Stimulated activated naive CD4-positive, alpha-beta T cell treated with Interleukin-2 at 50 U/mL for 16 hours (primary cell): Measurements from ENCODE around the gene LRP8.

Experiments used
- DNase-seq: peaks from one replicate; lab custom pipeline; 2025; lab: John Stamatoyannopoulos, UW

LRP8 gene

DNA sequence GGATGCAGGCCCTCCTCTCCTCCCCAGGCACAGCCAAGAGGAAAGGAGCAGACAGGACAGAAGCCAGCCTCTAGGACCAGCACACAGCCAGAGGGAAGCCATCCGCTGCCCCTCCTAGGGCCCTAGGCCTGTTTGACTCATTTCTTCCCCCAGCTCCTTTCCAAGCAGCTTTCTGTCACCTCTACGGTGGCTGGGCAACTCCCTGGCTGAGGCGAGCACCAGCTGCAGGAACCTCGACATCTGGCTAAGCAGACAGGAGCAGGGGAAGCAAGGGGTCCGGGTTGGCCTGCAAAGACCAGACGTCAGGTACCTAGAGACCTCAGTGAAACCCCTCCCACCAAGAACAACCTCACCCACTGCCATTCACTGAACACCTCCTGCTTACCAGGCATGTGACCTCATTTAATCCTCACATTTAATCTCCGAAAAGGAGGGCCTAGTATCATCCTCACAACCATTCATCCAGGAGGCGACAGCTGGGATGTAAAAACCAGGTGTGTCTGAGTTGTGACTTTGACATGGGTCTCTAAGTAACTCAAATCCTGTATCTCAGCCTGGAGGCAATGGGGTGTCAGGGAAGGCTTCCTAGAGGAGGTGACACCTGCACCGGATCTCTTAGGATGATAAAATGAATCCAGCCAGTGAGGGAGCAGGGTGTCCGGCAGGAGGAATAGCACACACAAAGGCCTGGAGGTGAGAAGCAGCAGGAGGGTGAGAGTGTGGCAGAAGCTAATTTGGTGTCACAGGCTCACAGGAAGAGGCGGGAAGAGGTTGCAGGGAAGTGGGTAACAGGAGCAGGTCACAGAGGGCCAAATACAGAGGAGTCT lies 5.9 kb downstream of the LRP8 start:
- no peak for DNase-seq

DNA sequence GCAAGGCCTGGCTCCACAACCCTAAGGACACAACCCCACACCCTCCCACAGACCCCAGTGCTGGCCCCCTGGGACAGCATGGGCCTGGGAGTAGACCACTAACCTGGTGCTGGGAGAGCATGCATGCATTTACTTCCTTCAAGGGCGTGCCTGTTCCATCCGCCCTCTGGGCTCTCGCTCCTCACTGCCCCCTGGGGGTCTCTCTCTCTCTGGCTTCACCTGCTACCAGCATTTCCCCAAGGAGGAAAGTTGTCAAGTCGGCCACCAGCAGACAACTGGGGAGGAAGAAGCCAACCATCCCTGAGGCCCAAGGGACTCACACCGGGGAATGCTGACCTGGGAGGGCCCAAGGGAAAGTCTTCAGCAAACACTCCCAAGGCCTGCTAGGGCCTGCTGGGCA lies 6.5 kb downstream of the LRP8 start:
- DNase-seq: no peak

DNA sequence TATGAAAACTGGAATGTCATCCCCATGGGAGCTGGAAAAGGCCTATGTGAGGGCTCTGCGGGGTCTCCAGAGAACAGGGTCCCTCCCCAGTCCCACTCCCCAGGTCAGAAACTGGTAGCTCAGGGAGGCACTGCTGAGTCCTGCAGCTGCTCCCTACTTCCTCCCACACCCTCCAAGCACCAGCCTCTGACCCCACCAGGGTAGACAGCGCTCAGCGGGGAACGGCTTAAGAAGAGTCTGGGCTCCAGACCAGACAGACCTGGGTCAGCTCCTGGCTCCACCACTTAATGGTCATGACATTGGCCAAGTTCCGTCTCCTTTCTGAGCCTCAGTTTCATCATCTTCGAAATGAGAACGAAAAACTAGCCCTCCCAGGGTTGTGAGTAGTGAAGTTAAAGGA lies 7.2 kb downstream of the LRP8 start:
- no peak for DNase-seq

DNA sequence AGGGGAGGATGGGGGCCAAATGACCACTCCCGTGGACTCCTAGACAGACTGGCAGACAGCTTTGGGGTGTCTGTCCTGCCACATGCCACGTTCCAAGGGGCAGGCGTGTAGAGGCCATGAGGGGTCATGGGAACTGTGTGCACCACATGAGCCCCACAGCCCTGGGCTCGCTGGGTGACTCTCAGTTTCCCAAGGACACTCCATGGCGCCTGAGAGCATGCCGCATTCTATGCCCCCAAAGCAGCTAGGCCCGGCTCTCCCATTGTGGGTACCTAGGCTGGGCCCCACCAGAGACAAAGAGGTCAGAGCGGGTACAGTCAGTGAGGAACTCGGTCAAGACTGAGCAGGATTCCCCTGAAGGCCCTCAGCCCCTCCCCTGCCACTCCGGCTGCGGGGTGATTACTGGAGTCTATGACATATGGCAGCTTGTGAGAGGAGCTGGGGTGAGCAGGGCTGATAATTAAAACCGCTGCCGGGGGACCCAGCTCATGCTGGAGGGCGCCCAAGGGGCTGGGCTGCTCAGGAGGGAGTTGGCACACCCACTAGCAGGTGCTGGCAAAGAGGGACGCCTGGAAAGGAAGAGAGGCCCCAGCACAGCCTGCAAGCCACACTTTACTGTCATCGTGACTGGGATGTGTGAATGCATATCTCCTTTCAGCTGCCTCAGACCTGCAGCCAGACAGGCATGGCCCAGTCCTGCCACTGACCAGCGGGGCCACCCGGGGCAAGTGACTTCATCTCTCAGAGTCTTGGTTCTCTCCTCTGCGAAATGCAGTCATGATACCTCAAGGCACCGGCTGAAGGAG lies 8.4 kb downstream of the LRP8 start:
- no peak for DNase-seq

DNA sequence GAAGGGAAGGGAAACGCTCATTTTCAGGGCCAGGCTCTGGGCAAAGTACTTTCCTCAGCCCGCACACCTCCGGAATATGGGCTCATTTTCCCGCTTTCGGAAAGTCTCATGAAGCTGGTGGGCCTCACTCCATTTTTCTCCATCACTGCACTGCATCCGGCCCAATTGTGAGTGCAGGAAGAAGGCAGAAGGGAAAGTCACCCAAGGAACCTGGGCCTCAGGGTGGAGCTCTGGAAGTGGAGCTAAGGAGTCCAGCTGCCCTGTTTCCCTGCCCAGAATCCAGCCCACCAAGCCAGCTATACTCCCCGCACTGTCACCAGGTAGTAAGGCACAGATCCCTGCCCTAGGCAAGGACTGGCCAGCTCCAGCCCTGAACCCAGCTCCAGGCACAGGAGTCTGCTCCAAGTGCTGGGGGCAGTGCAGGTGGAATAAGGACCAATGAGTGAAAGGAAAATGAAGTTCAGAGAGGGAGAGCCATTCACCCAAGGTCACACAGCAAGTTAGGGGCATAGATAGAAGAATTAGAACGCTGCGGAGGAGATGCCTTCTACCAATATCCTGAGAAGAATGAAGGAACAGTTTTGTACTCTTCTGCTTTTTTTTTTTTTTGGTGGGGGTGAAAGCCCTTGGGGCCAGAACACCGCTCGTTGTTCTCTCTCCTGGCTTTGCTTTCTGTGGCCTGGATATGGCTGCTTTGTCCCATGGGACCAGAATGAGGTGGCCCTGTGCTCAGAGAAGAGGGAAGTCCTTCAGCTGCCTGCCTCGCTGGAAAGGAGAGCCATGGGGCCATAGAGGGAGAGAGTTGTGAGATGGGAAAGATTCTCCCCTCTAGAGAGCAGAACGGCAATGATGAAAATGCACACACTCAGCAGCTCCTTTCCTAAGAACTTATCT lies 10.0 kb downstream of the LRP8 start:
- DNase-seq: no peak

DNA sequence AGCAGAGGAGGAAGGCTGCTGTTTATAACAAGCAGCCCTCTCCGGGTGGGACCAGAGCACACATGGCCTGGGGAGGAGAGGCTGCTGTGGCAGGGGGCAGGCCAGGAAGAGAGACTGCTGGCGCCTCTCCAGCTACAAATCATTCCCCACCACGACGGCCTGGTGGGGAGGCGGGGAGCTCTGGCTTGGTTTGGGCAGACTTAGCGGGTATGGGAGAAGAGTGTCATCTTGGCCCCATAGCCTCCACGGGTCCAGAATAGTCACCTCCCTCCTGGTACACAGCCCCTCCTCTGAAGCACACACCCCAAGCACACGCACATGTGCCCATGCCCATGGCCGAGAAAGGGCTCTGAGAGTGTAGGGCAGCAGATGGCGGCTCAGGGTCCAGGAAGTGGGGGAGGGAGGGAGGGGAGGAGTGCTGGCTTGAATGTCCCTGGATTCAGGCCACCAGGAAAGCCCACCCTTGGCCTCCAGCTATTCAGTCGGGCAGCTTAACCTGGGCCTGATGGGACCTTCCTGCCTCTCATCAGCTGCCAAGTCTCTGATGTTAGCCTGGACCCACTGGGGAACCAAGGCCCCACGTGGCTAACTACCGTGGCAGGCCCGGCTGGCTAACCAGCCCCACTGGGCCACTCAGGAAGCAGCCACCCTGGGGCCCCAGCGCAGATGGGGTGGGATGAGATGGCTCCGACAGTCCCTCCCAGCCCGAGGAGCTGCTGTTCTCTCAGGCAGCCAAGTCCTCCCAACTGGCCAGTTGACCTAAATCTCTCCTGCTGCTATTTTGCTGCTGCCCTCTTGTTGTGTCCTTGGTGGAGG lies 10.9 kb downstream of the LRP8 start:
- DNase-seq: no peak

DNA sequence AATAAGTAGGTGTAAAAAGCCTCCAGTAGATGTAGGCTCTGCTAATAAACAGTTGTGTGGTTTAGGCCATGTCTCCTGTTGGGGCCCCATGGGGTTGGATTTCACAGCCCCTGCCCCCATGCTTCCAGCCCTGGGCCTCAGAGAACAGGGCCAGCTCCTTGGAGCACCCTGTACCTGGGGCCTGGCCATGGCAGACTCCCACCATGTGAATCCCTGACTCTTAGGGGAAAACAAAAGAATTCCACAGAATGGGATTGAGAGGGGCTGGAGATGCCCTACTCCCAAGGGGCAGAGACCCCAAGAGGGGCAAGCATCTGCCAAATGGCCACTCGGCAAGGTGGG lies 11.5 kb downstream of the LRP8 start:
- DNase-seq: no peak

DNA sequence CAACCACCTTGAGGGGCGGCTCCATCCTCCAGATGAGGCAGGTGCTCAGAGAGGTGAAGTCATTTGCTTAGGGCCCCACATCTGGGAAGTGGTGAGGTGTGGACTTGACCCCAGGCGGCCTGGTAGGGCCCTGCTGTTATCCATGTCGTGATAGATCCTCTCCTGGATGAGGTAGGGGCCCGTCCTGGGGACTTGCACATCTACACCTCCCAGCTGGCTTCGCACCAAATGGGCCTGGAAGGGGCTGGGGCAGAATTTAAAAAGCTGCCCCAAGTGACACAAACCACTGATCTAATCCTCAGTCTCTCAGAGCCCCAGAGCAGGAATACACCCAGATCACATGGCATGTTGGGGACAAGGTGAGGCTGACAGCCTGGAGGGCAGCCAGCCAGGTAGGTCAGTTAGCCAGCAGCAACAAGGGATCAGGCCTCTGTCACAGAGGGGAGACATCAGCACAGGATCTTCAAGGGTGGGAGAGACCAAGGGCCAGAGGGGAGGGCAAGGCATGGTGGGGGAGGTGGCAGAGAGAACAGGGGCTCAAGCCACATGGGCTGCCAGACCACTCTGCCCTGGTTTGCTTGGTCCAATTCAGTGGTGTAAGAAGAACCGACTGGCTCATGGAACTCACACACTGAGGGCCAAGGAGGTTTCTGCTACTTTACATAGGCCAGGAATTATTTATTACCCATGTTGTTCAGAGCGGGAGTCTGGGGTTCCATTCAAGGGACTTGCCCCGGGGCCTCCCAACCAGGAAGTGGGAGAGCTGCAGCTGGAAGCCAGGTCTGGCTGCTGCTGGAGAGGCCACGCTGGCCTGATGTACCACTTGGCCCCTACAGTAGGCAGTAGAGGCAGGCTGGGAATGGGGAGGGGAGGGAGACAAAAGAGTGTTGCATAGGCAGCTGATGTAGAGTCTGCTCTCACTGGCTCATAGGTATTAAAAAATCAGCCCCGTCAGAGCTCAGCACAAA lies 12.1 kb downstream of the LRP8 start:
- no peak for DNase-seq

DNA sequence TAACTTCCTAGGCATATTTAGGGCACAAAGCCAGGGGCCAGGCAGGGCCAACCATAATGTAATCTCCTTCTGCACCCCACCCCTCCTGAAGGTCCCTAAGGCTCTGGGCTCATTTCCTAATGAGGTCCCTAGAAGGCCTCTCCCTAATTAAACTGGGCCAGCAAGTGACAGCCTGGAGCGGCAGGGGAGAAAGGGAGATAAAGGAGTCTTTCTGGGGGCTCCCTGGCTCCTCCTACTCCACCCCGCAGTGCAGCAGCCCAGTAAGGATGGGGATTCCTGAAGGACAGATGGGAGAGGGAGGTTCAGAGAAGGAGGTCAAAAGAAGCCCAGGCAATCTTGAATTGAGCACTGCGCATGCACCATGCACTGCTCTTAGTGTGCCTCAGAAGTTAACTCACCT lies 12.8 kb downstream of the LRP8 start:
- DNase-seq: no peak

DNA sequence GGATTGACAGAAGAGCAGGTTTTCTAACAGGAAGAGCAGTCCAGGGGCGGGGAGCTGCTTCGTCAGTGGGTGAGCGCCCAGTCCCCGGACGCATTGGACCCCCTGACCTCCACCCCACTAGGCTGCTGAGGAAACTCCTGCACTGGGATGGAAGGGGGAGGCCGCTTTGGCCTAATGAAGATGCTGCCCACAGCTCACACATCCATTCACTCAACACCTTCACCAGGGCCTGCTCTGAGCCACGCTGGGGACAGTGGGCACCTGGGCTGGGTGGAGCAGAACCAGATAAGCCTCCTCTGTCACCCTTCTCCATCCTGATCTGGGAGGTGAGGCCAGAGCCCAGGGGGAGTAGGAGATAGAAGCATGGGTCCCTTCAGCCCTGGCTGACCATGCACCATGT lies 13.3 kb downstream of the LRP8 start:
- no peak for DNase-seq

DNA sequence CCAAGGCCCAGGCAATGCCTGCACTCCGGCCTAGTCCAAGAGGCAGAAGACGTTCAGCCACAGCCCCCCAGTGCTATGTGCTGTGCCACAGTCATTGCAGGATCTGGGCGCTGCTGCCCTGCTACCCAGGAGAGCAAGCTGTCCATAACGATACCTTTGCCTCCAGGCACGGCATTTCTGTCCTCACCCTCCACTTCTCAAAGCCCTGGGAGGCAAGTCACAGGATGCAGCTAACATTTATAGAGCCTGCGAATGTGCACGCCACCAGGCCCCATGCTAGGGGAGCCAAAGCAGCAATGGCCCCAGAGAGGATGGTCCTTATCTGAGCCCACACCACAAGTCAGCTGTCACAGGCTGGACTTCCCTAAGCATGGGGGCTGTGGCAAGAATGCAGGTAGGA lies 13.8 kb downstream of the LRP8 start:
- no peak for DNase-seq

DNA sequence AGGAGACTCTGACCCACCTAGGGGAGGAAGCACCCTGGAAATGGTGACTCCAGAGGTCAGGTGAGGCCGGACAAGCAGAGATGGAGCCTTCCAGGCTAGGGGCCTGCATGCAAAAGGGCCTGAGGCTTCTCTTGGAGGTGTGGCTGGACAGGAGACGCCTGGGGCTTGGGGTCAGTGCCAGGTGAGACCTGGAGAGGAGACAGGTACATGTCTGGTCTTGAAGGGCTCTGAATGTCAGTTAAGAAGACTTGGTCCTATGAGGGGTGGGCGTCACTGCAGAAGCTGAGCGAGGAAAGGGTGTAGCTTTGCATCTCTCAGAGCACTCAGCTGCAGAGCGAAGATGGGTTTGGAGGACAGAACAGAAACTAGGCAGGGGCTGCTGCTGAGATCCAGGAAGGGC lies 14.3 kb downstream of the LRP8 start:
- DNase-seq: no peak

DNA sequence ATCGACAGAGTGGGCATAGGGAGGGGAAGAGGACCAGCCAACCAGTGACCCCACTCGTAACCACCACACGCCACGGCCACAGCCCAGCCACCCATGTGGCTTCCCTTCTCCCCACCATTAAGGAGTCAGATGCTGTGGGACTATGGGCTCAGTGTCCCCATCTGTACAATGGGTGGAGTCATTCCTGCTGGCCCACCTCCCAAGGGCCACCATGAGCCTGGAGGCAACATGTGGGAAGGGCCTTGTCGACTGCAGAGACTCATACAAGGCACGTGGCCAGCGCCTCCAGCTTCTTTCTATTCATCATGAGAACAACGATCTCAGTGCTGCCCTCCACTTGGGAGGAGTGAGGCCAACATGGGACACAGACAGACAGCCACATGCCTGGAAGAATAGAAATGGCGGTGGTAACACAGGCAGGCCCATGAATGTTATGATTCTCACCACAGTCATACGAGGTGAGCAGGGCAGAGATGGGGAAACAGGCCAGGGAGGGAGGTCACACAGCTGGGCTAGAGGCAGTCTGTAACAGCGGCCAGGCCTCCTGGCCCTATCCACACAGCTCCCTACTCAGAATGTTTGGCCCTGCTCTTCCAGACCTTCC lies 16.1 kb downstream of the LRP8 start:
- no peak for DNase-seq

DNA sequence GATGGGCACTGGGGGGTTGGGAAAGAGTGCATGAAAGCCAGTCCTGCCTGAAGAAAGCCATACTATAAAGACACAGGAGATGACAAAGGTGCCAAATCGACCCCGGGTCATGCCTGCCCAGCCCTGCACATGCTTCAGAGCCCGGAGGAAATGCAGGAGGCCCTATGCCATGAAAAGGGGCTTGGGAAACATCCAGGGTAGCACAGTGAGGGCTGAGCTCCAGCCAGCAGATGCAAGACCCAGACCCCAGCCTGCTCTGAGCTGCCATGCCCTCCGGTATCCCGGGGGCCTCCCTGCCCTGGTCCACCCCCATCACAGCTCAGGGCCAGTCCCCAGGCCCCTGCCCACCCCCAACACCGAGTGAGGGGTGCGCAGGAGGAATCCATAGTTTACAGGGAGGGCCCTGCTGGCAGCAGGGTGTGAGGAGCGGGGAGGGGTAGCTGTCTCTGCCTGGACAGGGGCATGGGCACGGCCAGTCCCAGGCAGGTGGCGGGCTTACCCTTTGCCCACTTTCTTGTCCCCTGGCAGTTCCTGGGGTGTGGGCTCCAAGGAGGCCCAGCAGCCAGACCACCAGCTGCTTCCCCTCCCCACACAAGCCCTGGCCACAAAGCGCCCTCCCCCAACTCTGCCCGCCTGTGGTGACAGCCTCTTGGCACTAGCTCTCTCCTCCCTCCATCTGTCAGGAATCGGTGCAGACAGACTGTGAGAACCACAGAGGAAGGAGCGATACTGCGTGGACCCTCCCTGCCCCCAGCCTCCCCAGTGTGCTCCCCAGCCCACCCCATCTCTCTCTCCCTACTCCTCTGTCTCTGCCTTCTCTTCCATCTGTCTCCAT lies 16.8 kb downstream of the LRP8 start:
- no peak for DNase-seq

DNA sequence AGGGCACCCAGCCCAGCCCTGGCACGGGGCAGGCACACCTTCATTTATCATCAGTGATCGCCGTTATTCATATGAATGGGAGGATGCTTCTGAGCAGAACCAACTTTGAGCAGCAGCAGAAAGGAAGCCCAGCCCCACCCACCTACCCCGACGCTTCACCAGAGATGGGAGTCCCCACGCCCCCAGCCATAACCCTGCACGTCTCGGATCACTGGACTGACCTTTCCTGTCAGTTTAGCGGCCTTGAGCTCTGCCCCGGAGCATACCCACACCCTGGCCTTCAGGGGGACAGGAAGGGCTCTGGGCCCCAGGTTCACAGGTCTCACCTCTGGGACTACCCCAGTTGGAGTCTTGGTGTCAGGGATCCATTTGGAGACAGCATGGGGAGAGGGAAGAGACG lies 18.1 kb downstream of the LRP8 start:
- DNase-seq: no peak

DNA sequence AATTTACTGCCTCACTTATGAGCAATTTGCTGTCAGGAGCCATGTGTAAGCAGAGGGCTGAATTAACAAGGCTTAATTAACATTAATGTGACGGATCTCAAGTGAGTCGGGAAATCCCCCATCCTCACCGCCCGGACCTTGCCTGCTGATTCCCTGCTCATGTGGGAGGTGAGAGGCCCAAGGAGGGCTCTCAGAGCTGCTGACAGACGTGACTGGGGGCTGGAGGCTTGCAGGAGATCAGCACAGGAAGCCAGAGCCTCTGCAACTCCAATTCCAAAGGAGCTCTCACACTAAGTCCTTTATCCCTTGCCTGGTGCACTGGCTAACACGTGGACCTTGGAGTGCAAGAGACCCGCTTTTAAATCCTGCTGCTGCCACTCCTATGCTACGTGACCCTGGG lies 19.4 kb downstream of the LRP8 start:
- no peak for DNase-seq

DNA sequence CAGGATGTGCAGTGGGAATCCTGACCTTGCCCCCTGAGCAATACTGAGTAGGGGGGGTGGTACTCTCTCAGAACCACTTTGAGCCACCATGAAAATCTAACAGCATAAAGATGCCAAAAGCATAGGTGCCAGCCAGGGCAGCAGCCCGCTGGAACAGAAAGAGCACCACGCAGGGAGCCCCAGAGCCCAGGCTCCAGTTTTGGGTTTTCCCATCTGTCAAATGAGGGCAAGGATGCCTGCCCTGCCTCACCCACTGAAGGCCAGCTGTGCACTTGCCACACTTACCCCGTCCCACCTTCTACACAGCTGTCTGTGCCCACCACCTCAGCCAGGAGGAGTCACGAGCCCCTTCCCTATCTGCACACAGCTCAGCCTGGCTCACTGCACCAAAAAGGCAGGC lies 20.8 kb downstream of the LRP8 start:
- no peak for DNase-seq

DNA sequence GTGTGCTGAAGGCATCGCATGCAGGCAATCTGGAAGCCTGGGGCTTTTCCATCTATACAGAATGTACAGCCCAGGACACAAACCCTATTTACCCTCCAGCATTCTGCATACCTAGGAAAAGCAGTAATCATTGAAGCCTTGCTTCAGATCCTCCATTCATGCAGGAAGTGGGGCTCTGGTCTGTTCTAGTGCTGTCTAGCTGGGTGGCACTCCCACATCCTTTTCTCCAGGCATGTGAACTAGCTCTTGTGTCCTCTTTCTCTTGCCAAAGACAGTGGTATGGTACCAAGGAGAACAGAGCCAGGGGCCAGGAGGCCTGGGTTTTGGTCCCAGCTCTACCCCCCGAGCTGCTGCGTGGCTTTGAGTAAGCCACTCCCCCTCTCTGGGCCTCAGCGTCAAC lies 21.7 kb downstream of the LRP8 start:
- DNase-seq: no peak

DNA sequence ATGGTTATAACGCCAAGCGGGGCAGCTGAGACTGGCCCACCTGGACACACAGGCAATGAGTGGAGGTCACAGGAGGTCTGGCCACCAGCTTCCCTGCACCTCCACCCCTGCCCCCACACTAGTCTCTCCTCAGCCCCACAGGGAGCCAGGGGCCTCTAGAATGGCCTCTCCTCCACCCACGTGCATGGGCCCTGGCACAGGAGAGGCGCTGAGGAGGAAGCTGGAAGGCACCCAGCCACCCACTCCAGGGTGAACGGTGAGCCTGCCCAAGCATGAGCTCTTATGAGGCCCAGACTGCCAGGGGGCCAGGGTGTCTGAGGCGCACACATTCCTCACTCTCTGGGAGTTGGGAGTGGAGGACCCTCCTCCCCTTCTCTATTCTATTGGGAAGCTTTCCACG lies 22.2 kb downstream of the LRP8 start:
- DNase-seq: no peak
